HG03280 (cell line): ENCODE data around the gene ANK2.

Source experiments
- ATAC-seq: cut with Tn5 transposase; IDR thresholded peaks from one replicate; pipeline ENCODE4 v1.9.1; 2021; ENCODE audit warnings: mild to moderate bottlenecking, moderate library complexity; ENCODE audit not compliant: unreplicated experiment

Gene ANK2

DNA sequence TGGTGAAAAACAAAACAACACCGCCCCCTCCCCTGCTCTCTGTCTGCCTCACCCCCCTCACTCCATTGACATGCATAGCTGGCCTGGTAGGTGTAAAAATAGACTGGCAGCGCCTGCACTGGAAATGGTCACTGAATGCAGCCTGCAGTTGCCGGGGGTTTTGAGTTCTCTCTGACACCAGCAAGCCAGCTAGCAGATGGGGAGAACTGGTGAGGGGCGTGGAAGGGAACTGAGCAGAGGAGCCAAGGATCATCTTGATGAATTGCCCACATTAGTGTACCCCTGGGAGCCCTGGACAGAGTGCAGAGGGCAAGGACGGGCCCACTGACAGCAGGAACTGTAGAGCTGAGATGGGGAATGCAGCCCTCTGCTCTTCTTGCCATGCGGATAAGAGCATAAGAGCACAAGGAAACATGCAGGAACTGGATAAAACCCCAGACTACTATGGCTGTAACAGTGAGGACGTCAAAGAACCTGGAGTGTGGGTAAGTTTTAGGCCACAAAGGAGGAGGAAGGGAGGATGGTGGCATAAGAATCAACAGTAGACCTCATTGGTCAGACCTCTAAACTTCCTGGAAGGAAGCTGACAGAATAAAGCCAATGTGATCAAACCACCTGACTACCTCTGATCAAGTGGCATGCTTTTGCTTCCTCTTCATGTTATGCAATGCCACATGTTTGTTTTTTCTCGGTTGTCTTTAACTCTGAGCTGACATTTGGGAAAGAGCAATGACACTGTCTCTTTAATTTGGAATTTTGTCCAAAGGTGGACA lies 96.3 kb downstream of the ANK2 start:
- ATAC-seq = no peak

DNA sequence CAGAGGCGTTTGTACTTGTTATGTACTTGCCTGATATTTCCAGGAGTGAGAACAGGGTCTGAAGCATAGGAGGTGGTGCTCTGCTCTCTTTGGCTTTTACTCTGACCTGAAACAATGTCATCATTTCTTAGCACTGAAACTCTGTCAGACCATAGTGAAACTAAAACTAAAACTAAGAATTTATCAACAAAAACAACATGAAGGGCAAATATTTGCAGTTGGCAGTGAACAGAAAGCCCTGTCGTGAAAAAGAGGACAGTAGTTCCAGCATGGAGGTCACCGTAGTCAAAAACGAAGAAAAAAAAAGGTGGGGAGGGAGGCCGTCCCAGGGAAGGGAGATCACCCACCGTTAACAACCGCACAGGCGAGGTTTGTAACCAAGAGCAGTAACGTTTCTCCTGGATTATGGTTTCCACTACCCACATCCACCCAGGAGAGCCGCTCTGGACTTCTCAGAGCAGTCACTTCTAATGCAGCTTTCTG lies 97.5 kb downstream of the ANK2 start:
- ATAC-seq = peak; percentile 89

DNA sequence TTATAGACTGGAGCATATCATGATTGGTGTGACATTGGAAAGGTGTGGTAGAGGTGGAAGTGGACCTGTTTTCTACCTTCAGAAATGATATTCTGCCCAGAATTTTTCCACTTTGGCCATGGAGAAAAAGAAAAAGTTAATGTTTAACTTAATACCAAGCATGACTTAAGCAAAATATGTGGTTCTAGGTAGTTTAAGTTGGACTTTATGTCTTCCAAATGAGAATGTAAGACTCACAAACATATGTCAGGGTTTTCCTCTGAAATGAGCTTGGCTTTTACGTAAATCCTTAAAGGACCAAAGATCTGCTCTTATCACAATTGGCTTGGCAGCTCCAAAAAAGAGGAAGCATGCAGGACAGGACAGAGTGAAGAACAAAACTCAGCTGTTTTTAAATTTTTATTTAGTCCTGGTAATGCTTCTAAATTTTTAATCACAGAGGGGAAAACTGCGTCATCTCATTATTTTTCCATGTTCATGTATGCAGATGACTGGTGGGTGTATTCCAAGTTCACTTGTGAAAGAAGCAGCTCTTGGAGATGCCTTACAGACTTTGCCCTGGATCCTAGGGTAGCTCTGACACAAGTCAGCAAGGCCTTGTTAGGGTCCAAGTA lies 98.2 kb downstream of the ANK2 start:
- no peak for ATAC-seq

DNA sequence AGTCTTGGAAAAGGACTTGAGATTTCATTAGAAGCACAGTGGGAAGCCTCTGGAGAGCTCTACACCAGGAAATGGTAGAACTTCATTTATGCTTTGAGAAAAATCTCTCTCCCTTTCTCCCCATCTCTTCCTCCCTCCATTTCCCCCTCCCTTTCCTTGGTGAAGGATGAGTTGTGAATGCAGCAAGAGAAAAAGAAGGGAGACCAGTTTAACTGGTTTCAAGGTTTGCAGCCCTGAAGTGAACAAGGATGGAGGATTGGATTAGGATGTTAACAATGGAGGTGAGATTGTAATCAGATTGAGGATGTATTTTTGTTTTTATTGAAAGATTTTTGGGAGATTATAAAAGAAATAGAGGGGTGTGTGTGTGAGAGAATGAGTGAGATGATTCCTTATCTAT lies 99.5 kb downstream of the ANK2 start:
- no peak for ATAC-seq

DNA sequence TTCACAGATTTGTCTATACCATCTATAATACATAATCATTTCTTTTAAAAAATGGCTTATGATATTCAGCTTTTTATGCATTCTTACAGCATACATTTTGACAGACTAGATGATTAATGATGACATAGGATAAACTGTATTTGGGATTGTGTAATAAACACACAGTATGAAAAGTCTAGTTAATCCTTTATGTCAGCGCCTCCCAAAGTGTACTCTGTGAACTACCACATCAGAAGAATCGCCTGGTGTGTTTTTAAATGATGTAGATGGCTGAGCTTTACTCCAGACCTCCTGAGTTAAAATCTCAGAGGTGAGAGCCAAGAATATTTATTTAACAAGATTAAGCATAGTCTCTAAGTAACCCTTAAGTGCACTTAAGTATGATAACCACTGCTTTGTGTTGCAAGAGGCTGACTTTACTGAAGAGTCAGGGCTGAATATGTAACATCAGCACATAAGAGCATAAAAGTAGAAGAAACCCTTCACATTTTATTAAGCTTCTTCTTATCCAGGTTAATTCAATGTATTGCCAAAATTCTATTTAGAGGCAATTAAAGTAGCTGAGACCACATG lies 104.2 kb downstream of the ANK2 start:
- ATAC-seq = no peak

DNA sequence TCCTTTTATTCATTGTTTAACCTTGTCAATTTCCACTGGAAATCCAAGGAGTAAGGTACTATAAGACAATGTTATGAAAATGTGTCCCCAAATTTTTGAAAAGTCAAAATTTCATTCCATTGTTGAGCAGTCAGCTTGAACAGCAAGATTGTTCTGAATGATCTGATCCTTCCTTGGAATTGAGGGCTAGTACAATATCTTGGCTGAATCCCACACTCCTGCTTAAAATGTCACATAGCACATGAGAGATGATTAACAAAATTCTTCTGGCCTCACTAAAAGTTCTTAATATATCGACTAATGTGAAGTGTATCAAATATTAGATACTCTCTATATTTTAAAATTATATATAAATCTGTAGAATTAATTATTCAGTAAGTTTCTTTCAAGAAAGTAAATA lies 104.8 kb downstream of the ANK2 start:
- ATAC-seq = no peak

DNA sequence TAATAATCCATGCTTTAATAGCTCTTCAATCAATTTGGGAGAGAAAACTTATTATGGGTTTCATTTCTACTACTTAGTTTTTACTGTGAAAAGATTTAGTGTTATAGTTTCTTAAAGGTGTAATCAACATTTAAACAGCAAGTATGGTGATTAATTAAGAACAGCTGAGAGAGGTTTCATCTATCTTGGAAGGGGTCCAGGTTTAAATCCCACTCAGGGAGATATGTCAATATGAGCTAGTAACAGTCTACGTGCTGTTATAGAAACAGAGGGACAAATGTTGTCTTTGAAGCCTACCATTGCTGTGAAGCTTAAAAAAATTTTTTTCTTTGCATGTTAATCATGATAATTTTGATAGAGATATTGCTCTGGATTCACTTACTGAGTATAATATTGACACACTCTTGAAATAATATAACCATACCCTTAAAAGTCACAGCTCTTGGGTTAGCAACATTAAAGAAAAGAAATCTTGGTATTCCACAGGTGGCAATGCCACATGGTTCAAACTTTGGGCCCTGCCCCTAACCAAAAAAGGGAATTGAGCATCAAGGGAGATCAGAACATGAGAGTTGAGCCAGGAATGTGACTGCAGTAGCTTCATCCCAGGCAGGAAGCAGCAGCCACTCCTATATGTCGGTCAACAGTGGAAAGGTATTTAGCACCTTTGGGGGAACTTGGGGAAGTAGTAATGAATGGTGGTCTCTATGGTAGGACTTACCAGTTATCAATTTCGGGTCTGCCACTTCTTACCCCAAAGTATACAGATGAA lies 107.8 kb downstream of the ANK2 start:
- ATAC-seq = no peak

DNA sequence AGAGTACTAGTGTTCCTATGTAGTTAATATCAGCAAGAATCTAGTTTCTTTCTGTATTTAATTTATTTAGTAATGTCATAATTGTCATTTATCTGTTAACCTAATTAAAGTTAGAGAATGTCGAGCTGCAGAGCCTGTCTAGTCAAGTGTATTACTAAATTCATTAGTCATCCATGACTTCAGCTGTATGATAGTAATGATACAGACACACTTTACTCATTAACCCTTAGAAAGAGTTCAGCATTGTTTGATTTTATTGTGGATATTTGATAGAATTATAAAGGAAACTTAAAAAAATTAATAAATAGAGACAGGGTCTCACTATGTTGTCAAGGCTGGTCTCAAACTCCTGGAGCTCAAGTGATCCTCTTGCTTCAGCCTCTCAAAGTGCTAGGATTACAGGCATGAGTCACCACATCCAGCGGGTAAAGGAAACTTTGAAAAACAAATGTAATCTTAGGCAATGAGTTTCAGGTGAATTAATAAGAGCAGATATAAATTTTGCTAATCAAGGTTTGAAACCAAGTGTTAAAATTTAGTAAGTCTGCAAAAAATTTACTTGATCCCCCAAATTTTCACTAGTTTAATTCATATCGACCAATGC lies 110.6 kb downstream of the ANK2 start:
- ATAC-seq = no peak

DNA sequence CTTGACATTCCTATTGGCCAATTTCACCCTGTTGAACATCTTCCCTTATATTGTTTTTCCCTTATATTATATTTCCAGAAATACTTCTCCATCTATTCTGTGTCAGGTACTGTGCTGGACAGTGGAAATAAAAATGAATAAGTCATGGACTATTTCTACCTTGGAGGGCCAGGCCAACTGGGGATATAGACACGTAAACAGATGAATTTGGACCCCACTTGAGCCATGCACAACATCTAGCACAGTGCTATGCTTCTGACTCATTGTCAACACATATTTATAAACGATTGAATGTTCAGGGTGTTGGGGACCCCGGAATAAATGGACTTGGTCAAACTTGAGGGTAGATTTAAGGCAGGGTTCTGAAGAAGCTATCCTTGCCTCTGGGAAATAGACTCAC lies 111.1 kb downstream of the ANK2 start:
- ATAC-seq = no peak

DNA sequence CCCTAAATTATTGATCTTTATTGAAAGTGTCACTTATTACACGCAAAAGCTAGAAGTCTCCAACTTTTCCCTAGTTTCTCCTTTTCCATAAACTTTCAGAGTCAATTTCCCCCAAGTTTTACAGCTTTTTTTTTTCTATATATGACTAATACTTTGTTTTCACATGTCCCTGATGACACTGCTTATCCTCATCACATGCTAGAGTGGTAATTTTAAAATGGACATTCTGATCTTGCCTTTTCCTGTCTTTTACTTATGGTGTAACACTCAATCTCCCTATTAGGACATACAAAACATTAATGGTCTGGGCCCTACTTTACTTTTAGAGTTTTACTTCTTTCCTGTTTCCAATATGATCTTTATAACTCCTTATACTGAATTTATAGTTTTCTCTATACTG lies 112.6 kb downstream of the ANK2 start:
- no peak for ATAC-seq

DNA sequence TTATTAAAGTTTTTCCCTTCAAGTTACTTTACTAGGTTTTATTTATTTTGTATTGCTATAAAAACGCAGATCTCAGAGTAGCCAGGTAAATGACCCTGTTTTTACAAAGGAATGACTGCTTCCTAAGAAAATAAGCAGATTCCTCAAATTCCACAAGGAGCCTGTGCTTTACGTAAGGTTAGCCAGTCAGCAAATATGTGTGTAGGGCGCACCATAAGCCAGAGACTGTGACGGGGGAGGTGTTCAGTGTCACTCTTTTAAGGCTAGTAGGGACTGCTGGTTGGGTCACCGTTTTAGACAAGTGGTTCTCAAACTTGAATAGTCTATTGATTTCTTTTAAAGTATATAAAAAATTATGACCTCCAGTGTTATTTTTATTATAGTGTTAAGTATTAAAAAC lies 119.9 kb downstream of the ANK2 start:
- no peak for ATAC-seq

DNA sequence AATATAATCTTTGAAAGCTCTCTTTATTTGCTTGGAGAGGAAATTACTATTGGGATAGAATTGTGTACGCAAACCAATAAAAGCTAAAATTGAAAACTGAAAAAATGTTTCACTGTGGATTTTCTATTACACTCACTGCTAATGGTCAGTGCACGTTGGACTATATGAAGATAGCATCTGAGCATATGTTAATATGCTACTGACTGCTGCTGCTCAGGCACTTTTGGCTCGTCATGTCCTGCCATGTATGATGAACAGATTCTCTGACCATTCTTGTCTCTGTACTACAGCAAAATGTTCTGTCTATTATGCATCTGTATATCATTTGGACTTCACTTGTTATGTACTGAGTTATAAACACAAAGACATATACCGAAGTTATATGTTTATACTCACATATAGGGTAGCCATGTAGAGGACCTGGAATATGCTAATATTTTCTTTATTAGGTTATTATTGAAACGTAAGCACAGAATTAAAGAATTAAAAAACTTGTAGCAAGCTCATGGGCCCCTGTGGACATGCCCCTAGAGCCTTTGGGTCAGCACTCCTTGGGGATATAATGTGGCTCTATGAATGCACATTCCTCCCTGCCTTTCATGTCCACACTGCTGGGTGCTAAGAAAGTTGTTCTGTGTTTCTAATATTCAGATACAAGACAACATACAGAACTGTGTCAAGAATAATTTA lies 120.8 kb downstream of the ANK2 start:
- ATAC-seq = no peak

DNA sequence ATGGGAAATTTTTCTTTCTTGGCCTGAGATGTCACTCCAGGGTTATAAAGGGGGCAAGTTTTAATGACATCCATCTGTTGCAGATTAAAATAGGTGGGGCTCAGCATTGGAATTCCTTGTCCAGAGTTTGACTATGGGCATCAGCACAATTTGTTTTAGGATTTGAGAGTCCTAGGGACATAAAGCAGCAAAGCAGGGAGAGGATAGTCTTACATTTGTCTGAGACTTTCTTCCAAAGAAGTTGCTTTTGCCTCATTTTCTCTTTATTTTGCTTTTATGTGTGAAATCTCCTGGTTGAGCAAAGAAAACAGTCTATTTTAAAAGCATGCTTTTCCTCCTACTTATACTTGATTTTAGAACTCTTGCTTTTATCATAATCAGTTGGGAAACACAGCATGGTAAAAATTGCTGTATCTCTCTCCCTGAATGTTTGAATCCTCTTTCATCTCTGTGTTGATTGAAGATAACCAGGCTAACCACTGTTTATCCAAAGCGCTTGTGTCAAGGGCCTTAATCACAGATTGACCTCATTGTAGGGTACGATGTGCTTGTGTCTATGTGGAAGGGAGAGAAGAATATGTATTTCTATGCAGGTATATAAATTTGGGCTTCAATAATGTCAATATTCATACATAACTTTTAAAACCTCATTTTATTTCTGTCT lies 121.5 kb downstream of the ANK2 start:
- no peak for ATAC-seq

DNA sequence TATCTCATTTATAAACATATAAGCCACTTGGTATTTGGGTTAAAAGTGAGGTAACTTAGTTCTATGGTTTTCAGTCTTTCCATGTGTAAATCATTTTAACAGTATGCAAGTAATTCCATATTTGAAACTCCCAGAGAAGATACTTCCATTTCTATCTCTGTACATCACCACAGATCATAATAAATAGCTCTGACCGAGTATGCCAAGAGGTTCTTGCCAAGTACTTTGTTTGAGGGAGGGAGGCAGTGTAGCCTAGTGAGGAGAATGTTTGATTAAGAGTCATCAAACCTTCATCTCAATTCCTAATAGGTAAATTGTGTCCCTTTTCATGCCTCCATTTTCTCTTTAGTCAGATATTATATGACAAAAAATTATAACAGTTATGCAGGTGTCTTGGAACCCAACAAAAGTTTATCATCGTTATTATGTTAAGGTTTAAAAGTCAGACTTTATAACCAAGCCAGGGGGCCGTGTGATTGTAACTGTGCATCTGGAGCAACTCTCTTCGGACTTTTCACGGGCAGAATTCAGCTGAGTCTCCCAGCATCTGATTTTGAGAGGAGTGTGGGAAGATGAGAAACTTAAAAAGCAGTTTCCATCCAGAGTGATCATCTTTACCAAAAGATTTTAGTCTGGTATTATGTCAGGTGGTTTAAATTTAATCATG lies 123.8 kb downstream of the ANK2 start:
- no peak for ATAC-seq

DNA sequence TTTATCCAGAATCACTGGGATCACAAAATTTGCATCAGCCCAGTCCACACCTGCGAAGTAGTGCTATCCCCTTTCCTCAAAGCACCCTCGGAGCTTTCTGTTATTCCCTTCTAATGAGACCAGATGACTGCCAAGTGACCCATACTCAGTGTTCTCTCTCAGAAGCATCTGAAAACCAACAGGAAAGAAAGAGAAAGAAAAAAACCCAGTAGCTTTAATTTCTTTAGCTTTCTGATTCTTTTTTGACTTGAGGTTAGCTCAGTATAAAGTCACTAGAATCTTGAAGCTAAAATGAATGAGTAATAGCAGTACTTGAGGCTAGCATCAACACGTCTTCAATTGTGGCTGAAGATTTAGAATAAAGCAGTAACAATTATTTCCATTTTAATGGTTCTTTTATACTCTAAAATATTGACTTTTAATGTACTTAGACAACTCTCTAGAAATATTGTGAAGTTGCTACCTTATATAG lies 124.4 kb downstream of the ANK2 start:
- peak; percentile 63 for ATAC-seq

DNA sequence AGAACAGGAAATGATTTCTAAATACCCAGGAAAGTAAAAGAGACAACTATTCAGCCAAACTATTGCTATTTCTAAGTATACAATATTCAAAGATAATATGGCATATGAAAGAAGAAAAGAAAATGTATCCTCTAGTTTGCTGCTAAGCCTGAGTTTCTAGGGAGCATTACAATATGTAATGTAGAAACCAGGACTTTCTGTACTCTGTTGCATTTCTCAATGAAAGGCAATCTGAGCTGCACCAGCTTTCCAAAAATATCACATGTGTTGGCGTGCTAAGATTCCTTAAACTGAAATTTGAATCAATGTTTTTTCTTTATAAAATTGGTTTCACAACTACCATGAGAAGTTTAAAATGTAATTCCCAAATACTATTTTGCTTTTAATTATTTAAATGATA lies 129.6 kb downstream of the ANK2 start:
- no peak for ATAC-seq

DNA sequence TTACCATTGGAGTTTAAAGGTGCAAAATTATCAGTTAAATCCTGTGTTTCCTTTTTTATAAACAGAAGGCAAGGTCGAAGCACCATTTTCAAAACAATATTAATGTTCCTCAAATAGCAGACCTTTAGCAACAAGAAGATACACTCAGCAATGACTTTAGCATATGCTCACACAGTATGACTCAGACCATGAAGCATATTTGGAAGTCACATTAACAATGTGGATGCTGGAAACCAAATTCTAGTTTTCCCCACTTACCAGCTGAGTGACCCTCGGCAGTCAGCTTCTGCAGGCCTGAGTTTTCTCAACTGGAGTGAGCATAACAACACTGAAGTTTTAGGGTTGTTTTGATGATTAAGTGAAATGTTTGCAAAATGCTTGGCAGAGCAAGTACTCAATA lies 130.5 kb downstream of the ANK2 start:
- ATAC-seq = no peak

DNA sequence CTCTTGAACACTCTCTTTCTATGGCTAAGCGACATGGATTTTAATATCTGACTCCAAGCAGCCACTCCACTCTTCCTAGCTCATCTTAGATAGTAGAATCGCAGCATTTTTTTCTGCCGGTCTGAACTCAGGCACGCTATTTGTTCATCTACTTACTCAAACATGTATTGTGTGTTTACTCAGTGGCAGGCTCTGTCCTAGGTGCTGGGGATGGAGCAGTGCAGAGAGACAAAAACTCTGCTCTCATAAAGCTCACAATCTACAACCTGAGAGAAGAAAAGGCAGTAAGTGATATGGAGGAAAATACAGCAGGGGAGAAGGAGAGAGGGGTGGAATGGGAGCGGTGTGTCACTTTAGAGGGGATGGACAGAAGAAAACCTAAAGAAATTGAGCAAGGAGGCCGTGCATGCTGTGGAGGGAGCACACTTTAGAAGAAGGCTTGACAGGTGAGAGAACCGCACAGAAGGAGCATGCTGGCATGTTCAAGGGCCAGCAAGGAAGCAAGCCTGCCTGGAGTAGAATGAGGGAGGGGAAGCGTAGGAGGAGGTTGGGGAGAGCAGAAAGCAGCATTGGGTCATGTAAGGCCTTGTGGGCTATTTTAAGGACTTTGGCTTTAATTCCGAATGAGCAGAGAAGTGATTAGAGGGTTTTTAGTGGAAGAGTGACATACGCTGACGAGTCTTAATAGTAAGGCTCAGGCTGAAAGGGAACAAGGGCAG lies 132.0 kb downstream of the ANK2 start:
- ATAC-seq = no peak
